GM21381 (cell line): ENCODE measurements around the gene AFF3.
"Not testable (repeated sequence)": the region's sequence is repeated elsewhere in the genome, so short reads cannot be mapped to it uniquely, and the experiment has no call there.

Experiments used
- ATAC-seq: cut with Tn5 transposase; IDR thresholded peaks from one replicate; pipeline ENCODE4 v1.9.1; 2021; ENCODE audit warnings: mild to moderate bottlenecking, moderate library complexity; ENCODE audit not compliant: unreplicated experiment

Gene AFF3

DNA sequence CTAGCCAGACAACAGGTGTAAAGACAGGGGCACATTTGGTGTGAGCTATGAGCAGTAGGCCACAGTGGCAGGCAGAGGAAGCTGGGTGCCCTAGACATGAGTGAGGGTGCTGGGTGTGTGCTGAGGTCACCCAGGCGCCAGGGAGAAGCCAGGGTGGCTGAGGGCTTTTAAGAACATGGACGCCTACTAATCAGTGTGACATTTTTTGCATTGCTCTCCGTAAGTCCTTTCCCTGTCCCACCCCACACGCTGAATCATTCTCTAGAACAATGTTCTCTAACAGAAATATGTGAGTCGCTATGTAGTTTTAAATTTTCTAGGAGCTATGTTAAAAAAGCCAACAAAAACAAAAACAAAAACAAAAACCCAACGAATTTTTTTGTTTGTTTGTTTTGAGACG lies 448.1 kb downstream of the AFF3 start:
- ATAC-seq = no peak

- no peak for ATAC-seq
Observed at GRCh38 chr2:99692785-99693184, 449.6 kb downstream of the AFF3 start.

- ATAC-seq = no peak
Observed at GRCh38 chr2:99691926-99692325, 450.5 kb downstream of the AFF3 start.

DNA sequence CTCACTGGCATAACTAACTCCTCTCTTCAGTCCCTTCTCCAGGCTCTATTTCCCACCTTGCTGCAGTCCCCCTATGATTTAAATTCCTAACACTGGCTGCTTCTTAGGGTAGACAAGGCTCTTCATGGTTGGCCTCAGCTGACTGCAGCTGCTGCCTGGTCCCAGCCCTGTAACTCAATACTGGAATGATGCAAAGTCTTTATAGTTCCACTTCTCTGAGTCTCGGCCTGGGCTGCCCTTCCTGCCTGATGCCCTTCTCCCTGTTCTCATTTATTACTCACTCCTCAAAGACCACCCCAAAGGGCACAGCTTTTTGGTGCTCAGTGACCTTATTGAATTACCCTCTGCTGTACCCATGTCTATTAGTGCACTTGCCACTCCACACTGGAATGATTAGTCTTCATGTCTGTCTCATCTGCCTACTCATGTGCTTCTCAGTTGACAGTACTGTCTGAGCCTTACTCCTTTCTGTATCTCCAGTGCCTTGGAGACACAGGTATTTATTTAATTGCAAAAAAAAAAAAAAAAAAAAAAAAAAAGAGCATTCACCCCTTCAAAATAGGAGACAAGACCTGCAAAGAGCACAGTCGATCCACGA lies 453.1 kb downstream of the AFF3 start:
- no peak for ATAC-seq

GRCh38 chr2:99688699-99689098 lies 453.7 kb downstream of the AFF3 start:
- ATAC-seq = no peak

DNA sequence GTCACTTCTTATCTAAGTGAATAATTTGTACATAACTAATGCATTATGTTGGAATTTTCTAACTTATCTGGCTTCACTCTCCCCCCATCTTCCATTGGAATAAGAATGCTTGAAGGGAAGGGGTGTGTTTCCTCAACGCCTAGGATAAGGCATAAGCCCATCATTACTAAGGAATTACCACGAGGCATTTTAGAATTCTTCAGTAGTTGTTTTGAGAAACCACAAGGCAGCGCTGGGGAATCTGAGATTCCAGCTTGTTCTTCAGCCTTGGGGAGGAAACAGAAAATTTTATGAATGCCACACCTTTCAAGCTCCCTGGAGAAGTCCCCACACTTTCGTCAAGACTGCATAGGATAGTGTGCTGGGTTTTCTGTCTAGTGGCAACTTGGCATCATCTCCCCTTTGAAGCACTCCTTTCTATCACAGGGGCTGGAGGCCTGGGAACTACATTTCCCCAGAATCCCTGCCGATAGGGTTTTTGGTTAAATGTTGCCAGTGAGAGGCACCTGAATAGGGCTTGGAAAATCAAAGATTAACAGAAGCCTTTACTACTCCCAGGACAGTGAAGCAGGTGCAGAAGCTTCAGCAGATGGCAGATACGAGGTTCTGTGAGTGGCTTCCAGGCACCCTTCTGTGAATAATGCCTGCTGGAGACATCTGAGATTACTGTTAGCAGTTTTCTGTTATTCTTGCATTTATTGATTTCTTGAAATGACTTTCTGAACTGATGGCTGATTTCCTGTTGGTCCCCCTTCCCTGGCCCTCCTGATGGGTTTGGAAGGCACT lies 459.9 kb downstream of the AFF3 start:
- no peak for ATAC-seq

DNA sequence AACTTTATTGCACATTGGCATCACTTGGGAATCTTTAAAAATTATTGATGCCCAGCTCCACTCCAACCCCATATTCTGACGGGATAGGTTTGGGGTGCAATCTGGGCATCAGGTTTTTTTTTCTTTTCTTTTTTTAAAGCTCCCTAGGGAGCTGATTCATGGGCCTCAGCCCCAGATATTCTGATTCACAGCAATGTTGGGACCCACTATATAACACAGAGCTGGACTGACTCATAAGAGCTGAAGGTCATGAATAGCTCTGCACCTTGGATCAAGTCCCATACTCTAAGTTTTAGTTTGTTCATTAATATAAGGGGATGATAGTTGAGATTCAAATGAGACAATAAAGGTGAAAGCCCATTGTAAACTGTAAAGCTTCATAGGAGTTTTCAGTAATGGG lies 461.4 kb downstream of the AFF3 start:
- ATAC-seq = no peak

GRCh38 chr2:99679518-99679917 lies 462.9 kb downstream of the AFF3 start:
- ATAC-seq = no peak

GRCh38 chr2:99678625-99679024 lies 463.8 kb downstream of the AFF3 start:
- ATAC-seq = no peak

GRCh38 chr2:99677814-99678213 lies 464.6 kb downstream of the AFF3 start:
- no peak for ATAC-seq

DNA sequence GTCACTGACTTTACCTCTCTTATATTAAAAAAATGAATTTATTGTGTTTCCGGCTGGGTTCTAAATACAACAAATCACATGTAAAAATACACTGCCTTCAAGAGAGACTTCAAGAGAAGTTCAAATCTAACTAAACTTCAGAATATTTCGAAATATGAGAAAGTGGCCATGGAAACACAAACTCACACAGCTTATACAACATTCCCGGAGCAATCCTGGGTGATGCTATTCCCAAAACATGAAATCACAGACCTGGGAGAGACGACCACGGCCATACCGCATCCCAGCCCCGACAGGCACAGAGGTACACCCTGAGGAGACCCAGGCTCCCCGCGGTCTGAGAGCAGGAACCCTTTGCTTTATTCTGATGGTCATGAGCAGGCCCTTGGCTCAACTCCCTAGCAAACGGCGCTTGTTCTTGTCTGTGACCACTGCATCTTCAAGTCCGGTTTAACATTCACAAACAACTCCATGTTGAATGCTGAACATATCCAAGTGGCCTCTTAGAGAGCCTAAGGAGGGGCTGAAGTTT lies 467.2 kb downstream of the AFF3 start:
- ATAC-seq = no peak

GRCh38 chr2:99674090-99674489 lies 468.3 kb downstream of the AFF3 start:
- no peak for ATAC-seq

DNA sequence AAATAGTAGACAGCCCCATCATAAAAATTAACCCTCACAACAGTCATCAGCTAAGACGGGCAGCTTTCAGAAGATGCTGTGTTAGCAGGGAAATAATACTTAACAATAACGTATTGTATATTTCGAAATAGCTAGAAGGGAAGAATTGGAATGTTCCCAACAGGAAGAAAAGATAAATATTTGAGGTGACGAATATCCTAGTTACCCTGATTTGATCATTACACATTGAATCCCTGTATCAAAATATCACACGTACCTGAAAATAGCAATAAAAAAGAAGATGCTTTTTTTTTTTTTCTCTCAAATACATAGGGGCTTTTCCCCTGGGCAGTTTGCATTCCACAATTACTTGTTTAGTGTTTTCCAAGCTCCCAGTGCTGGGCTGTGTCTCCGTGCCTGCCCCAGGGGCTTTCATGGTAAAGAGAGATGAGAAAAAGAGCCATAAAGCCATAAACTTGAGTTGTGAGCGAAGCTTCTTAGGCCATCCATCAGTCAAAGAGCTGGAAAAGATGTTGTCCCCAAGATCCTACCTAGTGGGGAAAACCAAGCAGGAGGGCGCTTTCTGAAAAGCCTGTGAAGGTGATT lies 469.5 kb downstream of the AFF3 start:
- no peak for ATAC-seq

DNA sequence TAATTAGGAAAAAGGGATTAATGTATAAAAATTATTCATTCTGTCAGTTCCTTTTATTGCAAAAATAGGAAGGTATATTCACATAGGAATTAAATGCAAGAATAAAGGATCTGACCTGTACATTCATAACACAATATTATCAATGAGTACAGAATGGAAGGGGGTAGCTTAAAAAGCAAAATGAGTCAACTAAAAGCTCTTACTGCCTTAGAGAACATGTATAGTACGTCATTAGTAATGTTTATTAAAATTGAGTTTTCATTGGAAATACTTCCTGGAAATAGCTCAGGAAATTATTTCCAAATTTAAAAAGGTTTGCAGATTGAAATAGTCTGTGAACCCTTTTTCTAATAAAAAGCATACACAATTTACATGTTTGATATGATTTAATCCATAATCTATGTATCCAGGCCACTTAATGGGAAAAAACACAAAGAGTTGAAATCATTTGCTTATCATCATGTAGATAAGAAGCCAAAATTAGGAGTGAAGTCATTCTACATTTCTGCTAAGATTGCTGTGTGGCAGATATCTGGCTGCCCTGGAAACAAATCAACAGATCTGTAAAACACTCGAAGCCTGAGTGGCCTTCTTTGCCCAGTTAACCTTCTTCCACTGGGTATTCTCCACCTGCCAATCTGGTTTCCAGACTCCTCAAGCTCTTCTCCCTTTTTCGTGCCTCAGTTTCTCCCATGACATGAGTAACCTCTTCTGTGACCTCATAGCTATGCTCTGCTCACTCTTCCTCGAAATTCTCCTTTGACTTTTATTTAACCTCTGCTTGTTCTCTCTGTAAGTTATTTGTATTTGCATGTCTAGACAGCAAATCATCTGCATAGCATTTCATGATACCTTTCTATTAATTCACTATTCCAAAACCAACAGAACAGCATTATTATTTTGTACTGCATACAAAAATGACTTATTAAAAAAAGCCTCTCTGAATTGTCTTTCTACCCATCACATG lies 471.3 kb downstream of the AFF3 start:
- ATAC-seq = no peak

DNA sequence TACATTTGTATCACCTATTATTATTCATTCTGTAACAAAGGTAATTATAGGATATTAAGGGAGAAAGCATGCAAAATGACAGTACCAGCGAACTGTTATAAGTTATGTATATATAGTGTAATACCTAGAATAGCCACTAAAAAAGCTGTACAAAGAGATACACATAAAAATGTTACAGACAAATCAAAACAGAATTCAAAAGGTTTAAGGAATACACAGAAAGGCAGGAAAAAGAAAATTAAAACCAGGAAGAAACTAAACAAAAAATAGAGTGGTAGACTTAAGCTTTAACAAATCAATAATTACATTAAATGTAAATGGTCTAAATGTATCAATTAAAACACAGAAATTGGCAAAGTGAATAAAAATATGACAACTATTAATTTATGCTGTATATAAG lies 476.1 kb downstream of the AFF3 start:
- ATAC-seq = no peak

DNA sequence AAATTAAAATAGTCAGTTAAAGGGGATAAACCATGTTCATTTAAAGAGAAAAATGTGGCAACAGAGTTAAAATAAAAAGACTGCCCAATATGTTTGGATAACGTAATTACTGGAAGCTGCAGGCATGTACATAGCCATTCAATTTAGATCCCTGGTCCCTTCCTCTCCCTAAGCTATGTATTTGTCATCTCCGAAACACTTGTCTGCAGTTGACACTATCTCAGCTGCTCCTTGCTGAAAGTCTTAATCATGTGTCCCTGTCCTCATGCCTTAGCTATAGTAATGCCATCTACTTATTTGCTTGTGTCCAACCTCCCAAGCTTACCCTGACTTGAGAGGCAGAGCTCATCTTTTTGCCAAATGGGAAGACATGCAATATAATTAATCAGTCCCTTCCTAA lies 478.7 kb downstream of the AFF3 start:
- no peak for ATAC-seq

GRCh38 chr2:99662761-99663341 lies 479.5 kb downstream of the AFF3 start:
- ATAC-seq = no peak

GRCh38 chr2:99661761-99662160 lies 480.6 kb downstream of the AFF3 start:
- not testable (repeated sequence) for ATAC-seq

DNA sequence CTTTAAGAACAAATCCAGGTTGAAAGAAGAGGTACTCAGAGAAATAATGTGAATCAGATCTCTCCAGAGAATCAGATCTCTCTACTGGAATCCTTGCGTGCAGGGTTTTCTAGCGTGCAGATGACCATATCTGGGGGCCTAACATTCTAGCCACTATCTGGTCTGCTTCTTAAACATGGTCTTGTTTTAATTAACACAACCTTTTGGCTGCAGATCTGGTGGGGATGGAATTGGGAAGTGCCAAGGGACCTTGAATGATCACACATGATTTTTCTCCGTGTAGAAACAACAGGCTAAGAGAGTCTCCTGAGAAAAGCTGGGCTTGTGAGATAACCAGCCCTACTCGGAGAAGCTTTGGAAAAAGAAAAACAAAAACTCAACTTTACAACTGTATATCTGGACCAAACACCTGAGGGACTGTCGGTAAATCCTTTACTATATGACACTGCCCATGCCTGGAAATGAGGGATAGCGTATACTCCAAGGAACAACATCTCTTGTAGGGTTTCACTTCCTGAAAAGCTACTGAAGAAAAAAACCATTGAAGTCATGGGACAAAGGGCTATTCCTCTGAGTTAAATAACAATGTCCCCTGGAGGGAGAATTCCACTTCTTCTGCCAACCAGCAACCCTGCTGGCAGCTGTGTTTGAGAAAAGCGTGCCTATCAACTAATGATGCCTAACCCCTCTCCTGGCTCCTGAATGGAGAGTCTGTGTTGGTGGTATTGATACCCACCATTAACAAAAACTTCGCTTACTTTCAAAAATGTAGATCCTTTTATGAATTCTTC lies 481.6 kb downstream of the AFF3 start:
- no peak for ATAC-seq

DNA sequence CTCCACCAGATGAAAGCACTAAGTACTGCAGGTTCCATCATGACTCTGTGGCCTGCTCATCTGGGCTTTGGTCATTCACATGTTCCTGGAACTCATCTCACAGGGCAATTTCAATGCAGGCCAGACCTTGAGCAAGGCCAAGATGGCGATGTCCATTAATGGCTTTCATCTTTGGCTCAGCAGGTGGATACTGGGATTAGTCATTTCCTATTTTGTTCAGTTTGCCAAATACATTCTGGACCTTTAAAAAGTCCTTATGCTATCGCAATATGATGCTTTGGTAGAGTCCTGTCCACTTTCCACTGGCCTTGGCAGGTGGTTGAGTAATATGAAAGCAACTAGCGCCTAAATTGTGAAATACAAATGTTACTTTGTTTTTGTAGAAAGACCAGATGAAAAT lies 482.5 kb downstream of the AFF3 start:
- no peak for ATAC-seq
